Activated T-cell treated with anti-CD3 and anti-CD28 coated beads for 24 hours (primary cell): ENCODE data around the gene PKIB.
"Not testable (repeated sequence)": the region's sequence is repeated elsewhere in the genome, so short reads cannot be mapped to it uniquely, and the experiment has no call there.

Experiments used
- DNase-seq: peaks from one replicate; pipeline ENCODE4 v3.0.0-alpha.2; 2020; ENCODE audit warnings: low read depth

PKIB gene

DNA sequence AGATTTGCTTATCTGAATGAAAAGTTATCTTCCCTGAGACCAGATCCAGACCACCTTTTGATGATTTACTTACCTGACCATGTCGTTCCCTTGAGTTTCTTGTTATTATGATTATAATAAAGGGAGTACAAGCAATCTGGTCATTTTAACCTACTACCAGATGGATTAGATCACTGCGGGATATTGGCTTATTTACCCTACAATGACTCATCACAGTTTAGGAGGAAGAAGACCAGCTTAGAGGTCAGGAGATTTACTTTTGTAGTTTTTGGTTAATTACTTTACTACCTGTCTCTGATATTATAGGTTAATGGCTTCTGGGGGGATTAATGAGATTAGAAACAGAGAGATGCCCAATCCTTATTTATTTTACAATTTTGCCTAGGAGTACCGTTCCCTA lies 10.7 kb downstream of the PKIB start:
- DNase-seq, result no peak

DNA sequence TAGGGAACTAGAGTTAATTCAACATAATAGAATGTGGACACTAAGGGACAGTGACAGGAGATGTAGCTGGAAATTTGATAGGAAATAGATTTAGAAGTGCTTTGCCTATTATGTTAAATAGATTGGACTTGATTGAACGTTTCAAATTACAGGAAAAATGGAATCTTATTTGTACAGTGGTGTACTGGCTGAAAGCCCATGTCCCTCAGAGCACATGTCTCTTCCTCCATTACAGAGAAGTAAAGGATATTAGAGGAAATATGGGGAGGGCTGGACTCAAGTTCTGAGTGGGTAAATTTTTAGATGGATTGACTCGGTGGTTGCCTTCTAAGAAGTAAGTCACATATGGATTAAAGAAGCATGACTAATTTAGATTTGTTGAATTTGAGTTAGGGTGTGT lies 11.4 kb downstream of the PKIB start:
- no peak for DNase-seq

DNA sequence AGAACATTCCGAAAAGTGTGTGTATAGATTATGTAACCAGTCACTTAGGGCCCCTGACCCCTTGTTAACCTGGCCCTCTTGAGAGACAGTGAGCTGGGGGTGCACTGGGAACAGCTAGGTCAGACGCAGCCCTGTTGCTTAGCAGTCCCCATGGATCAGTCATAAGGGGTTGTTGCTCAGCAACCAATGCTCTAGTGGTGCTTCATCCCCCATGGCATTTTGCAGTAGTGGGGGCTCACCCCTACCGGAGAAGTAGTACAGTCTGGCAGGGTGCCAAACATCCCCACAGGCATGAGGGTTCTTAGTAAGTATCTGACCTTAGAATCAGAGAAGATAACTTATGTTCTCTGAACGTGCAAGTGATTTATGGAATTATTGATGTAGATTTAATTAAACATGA lies 12.3 kb downstream of the PKIB start:
- no peak for DNase-seq

DNA sequence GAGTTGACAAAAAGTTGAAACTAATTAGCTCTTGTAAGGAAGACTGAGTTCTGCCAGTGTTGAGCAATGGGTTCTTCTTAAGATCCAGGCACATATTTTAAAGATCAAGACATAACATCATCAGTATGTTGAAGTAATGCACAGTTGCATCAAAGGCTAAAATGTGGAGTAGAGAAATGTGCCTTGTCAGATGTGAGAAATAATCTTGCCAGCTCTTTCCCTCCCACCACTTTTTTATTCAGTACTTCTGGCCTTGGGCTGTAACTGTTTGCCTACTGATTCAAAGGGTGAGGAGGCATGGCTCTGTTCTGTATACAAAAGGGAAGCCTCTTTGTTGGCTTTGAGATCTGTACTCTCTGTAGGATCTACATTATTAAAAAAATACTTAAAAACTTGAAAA lies 13.1 kb downstream of the PKIB start:
- DNase-seq, result no peak

DNA sequence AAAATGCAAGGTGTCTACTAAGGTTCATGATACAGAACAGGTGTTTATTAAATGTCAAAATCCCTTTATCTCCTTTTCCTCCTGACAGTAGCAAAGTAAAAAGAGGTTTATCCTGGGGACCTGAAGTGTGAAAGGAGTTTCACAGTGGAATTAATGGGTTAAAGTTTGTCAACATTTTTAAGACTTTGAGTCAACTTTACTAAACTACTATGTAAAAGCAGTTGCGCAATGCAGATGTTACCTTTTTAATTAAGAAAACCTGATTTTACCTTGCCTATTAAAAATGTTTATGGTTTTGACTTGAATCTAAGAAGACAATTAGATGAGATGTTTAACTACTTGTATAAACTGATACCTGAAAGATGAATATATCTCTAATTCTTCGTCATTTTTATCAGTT lies 14.6 kb downstream of the PKIB start:
- DNase-seq, result no peak

DNA sequence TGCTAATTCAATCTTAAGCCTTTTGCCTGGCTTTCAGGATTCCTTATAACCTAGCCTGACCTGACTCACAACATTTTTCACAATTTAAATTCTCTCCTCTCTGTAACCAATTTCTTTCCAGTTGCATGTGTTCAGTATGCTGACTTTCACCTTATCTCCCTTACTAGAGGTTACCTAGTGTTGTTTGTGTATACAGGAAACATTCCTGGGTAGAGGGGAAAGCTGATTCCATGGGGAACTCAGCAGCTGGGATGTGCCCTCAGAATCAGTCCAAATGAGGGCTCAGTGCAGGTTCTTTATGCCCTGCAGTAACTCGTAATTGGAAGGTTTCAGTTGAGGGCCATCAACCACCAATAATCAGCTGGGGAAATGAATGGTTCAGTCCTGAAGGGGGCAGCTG lies 18.5 kb downstream of the PKIB start:
- no peak for DNase-seq

DNA sequence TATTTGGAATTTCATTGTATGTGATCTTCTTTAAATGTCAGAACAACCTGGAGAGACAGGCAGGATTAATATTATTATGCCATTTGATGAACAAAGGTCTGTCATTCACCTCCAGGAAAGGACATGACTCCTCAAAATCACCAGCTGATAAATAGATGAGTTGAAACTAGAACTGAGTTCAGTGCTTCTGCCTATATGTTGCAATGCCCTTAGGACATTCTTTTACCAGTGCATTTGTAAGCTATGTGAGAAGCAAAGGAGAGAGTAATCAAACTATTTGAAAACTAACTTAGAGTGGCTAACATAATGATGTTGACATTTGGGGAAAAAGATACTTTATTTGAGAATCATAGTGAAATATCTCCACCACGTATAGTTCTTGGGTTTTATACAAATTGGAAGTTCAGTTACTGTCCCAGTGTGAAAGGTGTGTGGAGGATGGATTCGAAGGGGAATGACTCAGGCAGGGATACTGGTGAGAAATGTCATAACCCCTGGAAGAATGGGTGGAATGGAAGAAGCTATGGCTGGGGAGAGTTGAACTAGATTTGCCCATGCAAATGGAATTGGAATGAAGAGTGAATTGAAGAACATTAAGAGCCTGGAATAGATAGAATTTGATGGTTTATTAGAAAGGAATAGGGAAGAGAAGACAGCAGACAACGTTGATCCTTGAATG lies 21.5 kb downstream of the PKIB start:
- no peak for DNase-seq

DNA sequence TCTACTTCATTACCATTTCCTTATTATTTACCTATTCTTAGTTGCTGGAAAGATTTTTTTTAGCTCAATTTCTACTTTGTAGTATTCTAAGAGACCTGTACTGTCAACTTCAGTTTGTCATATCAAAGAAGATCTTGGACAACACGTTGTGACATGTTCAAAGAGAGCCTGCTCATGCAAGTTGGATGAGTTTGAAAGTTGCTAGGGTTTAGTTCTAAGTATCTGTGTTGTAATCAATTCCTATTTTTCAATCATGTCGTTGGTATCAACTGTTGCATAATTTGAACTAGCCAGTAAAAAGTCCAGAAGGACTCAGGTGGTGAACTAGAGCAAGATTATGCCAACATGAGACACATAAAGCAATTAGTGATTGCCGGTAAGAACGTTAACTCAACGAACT lies 30.2 kb downstream of the PKIB start:
- no peak for DNase-seq

DNA sequence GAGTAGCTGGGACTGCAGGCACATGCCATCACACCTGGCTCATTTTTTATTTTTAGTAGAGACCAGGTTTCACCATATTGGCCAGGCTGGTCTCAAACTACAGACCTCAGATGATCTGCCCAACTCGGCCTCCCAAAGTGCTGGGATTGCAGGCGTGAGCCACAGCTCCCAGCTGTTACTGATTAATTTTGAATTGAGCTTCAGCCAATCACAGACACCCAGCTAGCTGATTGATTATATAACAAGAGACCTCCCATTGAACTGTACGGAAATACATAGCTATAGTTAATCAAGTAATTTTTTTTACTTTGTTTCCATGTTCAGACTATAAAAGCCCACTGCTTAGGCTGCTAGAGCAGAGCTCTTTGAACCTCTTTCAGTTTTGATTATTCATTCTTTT lies 31.6 kb downstream of the PKIB start:
- no peak for DNase-seq

DNA sequence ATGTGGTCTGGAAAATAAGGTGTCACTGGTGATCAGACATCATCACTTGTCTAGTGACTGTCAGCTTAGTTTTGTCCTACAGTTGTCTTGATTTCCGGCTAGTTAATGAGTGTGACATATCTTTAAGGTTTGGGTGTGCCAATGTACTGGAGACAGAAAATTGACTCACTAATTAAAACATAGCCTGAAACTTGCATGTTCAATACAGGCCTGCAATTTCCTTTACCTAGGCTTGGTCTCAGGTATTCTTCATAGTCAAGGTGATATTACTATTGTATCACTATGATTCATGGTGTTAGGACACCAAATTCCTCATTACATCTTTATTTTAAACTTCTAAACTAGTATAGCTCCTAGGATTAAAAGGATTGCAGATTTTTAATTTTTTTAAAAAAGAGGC lies 32.4 kb downstream of the PKIB start:
- not testable (repeated sequence) for DNase-seq

DNA sequence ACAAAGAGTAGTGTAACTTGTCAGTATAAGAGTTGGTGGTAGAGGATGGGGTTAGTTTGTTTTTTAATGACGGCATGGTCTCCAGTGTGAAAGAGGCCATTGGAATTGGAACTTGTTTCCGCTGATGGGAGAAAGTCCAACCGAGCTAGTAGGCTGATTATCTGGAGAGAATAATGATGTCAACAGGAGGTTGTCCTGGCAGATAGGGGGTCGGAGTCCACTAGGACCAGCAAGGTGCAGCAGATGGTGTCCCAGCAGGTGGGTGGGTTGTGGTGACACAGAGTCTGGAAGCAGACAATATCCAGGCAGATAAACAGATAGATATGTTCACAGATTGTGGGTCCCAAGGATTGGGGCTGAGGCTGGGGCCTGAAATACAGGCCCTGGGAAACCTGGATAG lies 35.1 kb downstream of the PKIB start:
- no peak for DNase-seq

DNA sequence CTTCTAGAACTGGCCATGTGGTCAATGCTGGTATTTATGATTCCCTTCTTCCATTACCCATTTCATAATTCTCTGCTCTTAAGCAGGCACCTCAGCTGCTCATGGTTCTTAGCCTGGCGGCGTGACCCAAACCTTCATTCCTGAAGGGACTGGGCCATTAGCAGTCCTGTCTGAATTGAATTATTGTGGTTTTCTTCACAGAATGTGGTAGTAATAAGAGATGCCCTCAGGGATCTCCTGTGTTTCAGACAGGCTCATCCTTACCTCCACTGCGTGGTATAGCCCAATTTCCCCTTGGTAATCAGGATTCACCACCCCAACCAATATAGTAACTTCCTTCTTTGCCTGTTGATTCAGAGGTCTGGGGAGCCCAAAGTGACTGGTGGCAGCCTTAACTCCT lies 37.6 kb downstream of the PKIB start:
- DNase-seq, result no peak

DNA sequence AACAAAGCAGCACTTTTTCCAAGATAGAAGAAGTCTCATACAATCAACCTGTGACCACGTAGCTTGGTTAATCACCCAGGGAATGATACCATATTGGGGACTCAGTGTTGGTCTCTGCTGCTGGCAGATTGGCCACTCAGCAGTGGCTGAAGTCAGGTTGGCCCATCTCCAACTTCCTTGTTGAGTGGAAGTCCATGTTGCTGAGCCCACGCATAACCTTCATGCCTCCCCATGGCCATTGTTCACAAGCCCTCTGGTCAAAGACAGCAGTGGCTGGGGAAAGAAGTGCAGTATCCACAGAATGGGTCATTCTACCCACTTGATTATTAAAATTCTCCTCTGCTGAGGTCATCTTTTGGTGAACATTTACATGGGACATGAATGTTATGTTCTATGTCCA lies 38.5 kb downstream of the PKIB start:
- no peak for DNase-seq

DNA sequence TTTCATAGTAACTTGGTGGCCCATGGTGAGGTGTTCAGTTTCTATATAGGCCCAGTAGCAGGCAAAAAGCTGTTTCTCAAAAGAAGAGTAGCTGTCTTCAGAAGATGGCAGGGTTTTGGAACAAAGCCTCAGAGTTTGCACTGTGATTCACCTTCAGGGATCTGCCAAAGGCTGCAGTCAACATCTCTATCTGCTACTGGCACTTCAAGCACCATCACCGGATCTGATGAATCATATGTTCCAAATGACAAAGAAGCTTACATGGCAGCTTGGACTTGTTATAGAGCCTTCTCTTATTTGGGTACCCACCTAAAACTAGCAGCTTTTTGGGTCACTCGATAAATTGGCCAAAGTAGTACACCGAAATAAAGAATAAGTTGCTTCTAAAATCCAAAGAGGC lies 39.5 kb downstream of the PKIB start:
- DNase-seq, result no peak

DNA sequence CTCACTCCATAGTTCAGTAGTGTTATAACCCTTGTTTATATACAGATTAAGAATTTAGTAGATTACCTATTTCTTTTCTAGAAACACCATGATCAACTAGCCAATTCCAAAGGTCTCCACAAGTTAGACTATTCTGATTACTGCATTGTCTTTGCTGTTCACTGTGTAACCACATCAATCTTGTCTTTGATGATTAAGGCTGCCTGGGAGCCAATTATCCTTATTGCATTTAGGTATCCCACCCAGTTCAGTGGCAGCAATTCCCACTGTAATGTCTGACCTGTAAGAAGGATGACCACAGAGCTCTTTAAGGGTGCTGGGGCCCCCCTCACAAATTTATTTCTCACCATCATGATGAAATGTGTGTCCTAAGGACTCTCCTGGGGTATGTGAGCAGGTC lies 40.2 kb downstream of the PKIB start:
- no peak for DNase-seq

DNA sequence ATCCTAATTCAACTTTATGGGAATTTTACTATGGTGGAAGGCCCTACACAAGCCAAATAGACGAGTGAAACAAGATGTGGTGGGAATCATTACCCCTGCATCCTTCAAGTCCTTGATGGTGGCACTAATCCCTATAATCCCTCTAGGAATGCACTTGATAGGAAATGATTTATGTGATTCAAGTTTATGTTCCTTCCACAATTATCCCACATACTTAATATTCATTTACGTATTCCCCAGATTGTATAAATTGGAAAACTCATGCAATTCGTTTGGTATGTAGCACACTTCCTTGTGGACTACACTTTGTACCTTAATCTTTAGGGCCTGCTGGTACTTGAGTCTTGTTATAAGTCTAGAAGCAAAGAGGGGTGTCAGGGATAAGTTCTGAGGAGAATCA lies 40.8 kb downstream of the PKIB start:
- no peak for DNase-seq

DNA sequence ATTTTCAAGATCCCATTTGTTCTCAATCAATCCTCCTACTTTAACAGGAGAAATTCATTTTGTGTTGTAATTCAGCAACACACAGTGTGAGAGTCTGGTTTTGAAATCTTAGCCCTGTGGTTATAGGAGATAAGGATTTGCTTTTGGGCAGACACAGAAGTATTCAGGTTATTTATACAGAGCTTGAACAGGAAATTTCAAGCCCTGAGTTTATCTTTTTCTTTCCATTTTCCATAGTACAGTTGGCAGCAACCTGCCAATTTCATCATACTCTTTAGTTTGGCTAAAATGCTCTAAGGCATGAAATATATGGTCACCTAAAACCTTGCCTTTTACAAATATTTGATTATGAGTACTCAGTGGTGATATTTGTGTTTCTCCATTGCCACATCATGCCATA lies 41.4 kb downstream of the PKIB start:
- DNase-seq, result no peak

DNA sequence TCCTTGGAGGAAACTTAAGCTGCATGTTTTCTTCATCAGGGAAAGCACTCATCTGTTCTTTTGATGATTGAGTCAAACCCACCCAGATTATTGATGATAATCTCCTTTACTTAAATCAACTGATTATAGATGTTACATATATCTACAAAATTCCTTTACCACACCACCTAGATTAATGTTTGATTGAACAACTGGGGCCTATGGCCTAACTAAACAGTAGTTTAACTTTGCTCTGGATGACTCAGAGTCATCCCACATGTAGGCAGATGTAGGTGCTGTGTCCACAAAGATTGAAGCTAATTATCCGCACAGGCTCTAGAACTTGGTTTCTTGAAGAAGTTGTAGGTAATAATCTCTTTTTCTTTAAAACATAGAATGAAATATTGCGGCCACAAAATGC lies 42.2 kb downstream of the PKIB start:
- no peak for DNase-seq

DNA sequence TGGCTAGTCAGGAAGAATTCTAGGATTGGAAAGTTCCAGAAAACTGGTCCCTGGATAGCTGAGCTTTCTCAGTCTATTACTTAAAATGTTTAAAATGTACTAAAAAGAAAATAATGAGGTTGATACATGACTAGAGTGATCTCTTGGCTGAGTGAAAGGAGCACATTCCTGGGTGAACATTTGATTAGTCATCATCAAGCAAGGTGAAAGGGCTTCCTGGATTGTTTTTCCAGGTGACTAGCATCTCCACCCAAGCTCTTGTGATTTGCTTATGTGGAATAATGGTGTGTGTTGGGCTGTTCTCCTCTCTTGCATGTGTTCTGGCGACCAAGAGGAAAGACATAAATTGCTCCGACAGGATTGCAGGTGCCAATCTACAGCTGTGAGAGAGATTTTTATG lies 42.9 kb downstream of the PKIB start:
- no peak for DNase-seq

DNA sequence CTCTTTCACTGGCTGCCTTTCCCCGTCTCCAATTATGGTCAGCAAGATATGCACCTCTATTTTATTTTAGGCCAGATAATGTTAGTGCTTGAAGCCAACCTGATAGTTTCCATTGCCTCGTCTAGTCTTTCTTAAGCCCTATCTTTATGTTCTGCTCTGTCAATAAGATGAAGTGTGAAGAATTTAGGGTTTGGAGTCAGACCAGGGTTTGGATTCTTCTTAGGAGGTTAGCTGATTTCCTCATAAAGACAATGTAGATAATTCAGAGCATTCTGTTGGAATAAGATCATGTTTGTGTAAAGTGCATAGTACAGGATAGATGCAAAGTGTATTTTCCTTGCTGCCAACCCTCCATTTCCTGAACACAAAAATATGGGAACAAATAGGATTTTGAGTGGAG lies 43.8 kb downstream of the PKIB start:
- no peak for DNase-seq

DNA sequence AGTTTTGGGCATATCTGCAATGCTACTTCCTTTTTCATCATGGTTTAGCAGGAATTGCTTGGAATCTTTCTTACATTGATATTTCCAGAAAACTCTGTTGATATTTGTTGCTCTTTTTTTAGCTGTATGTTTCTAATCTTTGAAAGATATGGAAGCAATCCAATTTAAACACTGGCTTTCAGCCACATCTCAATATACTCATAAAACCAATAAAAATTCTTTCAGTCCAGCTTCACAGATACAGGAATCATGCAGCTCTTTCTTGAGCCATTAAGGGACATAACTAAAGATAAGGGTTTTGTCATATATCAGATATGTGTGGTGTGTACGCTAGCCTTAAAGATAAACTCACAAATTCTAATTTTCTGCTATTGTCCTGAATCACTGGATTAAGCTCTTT lies 47.4 kb downstream of the PKIB start:
- no peak for DNase-seq

DNA sequence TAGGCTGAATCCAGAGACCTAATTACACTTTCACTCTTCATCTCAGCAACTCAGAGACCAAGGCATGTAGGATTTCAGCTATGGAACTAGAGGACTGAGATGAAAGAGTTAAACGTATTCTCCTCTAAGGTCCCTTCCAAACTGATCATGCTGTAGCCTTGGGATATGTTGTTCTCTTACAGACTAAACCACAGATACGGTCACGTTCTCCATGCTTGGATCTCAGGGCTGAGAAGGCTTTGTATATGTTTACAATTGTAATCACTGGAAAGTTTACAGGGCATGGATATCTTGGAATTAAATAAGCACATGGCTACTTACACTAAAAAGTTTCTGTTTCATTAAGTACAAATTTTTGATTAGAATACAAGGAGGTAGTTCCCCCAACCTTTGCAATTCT lies 50.1 kb downstream of the PKIB start:
- no peak for DNase-seq

DNA sequence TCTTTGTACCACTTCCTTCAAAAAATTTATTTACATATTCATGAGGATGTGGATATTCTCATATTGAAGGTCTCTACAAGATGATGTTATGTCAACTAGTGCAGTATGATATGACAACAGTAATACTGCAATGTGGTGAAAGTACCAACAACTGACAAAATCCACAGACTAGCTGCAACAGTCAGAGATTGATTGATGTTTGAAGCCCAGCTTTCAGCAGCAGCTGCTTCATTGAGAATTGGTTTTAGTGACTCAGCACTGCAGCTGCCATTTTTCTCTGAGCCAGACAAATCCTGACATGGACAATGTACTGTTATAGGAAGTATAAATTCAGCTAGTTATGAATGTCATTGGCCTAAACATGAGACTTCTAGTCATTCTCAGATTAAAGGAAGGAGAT lies 53.8 kb downstream of the PKIB start:
- DNase-seq, result no peak

DNA sequence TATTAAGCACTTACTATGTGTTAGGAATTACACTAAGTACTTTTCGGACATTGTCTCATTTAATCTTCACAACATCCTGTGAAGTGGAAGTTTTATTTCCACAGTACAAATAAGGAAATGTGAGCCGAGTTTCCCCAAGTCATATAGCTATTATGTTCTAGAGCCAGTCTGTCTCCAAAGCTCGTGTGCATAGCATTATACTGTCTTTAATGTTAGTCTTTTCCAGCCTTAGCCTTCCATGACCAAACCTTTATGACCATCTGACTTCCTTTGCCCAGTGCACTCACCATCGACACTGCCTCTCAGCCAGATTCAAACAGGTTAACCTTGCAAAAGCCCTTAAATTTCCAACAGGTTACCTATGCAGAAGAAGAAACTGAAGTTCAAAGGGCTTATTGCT lies 55.7 kb downstream of the PKIB start:
- DNase-seq, result no peak

DNA sequence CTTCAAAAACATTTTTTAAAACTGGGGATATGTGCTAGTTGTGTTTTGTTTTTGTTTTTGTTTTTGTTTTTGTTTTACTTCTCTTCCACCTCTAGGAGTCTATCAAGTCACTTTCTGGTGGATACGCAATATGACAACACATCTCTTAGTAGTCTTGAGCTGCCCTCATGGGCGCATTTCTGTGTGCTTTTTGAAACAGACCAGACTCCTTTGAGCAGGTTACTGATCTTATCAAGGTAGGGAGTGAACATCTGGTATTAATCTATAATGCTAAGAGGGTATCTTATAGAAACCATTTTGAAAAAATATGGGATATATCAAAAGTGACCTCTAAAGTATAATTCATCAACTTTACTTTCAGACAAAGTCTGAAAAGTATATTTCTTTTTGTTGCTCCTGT lies 56.2 kb downstream of the PKIB start:
- DNase-seq, result no peak
